HG02970 (cell line): ENCODE data around the gene PRKAR1B.

Experiments
- ATAC-seq: cut with Tn5 transposase; IDR thresholded peaks from one replicate; pipeline ENCODE4 v1.9.1; 2021; ENCODE audit warnings: mild to moderate bottlenecking, moderate library complexity, moderate number of reproducible peaks; ENCODE audit not compliant: unreplicated experiment, low FRiP score

PRKAR1B gene

DNA sequence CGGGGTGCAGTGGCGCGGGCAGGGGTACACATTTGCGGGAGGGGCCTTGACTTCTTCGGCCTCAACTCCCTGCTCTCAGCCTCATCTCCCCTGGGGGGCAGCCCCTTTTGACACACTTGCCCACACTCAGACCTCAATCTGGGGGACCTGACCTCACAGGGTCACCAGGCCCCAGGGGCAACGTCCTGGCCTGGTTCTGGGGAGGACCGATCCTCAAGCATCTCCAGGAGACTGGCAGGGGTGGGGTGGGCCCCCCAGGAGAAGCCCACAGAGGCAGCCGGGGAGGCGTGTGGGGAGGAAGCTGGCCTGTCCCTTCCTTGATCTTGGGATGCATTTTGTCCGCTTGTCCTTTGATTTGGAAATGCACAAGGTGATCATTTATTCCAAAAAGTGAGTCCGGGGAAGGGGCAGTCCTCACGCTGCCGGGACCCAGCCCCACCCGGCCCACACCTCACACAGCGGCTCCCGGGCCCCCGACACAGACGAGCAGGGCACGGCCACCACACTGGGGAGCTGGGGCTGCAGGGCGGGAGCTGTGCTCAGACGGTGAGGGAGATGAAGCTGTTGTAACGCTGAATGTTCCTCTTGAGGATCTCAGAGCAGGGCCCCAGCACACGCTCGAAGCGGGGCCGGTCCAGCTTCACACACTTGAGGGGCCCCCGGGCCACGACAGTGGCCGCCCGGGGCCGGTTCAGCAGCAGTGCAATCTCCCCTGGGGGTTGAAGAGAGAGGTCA, 177.0 kb downstream of the PRKAR1B start:
- no peak for ATAC-seq

DNA sequence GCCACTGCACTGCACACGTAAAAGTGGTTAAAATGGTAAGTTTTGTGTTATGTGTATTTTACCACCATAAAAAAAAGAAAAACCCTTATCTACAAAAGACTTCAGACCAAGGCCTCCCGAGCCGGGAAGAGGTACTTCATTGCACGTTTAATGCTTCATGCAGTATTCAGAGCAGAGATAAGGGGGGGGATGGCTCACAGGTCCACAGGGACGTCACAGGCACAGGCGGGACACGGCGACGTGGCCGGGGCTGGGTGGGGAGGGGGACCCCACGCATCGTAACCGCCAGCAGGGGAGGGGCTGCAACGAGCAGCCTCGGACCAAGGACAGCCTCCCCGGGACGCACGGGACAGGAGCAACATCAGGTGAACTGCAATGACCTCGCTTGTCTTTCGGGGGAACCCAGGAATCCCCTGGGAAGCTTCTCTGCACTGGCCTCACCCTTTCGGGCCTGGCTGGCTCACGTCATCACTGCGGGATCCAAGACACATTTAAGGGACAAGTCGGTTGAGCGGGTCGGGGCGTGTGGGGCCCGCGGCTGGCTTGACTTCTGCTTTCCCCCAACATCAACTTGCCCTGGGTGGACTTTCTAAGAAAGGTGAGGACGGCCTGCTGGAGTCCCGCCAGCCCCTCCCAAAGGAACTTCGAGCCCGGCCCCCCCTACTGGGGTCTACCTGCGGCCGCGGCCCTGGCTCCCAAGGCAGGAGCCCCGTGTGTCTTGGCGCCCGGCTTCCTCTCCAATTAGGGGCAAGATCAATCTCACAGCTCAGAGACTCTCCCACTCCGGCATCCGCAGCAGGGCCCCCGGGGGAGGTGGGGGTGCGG, 177.8 kb downstream of the PRKAR1B start:
- ATAC-seq, result no peak

DNA sequence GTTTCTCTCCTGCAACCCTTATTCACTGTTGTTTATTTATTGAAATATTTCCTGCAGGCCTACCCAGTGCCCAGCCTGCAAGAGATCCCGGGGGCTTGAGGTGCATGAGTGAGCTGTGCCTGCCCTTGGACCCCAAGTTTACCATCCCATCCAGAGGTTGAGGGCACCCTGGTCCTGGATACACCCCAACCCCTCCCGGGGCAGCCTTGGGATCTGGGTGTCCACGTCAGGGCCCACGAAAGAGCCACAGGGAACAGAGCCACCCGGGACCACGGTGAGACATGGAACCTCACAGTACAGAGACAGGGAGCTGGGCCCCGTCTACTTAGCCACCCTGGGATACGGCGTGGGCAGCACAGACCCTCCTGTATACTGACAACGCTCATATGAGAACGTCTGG, 178.7 kb downstream of the PRKAR1B start:
- ATAC-seq, result no peak

DNA sequence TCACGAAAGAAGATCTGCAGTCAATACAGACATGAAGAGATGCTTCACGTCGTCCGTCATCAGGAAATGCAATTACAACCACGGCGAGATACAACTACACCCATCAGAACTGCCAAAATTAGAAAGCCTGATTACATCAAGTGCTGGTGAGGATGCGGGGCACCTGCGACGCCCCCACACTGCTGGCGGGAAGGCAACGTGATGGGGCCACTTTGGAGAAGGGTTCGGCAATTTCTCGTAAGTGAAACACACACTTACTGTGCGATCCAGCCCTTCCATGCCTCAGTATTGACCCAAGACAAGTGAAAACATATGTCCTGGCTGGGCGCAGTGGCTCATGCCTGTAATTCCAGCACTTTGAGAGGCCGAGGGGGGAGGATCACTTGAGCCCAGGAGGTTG, 181.6 kb downstream of the PRKAR1B start:
- no peak for ATAC-seq

DNA sequence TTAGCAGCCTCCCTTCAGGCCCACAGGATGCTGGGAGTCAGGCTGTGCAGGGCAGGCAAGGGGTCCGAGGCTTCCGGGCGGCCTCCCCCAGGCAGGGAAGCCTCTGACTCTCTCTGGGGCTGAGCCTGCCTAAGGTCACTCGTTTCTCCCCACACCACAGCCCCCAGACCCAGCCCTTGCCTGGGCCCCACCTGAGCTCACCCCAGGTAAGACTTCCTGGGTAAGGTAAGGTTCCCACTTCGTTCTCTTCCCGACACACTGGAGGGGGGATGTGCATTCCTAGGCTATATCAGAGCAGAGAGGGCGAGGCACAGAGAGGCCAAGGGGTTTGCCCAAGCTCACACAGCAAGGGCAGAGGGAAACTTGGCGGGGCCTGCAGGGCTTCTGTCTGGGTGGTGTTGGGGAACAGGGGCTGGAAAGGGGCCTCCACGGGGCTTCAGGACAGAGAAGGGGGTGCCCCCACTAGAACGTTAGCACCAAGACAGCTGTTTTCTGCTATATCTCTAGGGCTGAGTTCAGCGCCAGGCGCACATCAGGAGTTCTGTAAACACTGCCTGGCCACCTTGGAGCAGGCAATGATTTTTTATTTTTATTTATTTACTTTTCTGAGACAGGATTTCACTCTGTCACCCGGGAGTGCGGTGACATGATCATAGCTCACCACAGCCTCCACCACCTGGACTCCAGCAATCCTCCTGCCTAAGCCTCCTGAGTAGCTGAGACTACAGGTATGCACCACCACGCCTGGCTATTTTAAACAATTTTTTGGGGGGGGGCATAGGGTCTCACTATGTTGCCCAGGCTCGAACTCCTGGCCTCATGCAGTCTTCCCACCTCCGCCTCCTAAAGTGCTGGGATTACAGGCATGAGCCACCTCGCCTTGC, 182.5 kb downstream of the PRKAR1B start:
- ATAC-seq, result no peak

DNA sequence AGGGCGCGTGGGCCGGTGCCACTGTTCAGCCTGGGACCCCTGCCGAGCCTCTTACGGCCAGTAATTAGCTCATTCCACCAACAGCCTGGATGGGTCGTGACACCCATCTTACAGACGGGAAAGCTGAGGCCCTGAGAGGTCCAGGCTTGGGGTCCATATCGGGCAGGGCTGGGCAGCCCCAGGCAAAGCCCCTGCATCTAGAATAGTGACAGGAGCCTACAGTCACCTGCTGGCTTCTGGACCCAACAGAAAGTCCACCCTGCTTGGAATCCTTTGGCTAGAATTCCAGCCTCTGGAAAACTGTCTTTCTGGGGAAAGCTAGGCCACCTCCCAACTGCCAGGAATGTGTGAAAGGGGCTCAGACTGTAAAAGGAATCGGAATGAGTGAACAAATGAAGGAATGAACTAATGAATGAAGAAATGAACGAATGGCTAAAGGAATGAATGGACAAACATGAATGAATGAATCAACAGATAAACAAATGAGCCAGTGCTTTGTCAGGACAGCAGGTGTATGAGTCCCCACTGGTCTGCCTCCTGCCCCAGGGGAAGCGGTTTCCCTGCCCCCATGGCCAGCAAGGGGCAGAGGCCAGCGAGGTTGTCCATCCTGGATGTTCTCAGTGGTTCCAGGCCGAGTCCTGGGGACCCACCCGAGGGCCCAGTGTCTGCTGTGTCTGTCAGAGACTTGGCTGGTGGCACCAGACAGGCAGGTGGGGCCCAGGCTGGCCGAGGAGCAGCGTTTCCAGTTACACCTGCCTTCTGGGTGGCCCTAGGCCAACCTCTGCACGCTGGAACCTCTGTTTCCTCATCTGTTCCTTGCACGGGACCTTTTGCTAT, 183.4 kb downstream of the PRKAR1B start:
- no peak for ATAC-seq

DNA sequence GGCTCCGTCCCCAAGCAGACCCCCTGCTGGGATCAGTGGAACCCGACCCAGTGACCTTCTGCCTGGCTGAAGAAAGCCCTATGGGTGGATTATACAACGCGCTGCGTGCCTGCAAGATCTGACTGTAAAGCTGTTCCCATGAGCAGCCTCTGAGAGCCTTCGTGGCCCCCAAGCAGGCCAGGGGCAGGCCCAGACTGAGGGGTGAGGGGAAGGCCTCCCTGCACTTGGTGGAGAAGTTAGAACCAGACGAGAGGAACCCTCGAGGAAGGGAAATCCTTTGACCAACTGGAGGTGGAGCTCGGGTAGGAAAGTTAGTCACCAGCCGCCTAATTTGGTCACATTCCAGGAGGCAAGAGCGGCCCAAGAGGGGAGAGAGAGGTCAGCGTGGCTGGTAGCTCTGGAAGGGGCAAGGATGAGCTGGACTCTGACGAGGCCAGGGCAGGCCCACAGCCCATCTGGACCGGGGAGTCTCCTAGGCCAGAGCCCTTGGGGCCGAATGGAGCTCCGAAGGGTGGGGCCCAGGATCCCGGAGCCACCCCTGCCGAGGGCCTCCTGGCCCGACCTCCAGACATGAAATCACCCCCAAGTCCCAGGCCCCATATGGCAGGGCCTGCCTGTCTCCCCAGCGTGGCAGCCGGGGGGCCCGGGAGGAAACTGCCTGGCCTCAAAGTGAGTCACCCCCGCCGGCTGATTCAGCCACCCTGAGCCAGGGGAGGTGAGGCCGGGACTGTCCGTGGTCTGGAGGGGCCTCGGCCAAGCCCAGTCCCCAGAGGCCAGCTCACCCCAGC, 184.2 kb downstream of the PRKAR1B start:
- ATAC-seq, result no peak

DNA sequence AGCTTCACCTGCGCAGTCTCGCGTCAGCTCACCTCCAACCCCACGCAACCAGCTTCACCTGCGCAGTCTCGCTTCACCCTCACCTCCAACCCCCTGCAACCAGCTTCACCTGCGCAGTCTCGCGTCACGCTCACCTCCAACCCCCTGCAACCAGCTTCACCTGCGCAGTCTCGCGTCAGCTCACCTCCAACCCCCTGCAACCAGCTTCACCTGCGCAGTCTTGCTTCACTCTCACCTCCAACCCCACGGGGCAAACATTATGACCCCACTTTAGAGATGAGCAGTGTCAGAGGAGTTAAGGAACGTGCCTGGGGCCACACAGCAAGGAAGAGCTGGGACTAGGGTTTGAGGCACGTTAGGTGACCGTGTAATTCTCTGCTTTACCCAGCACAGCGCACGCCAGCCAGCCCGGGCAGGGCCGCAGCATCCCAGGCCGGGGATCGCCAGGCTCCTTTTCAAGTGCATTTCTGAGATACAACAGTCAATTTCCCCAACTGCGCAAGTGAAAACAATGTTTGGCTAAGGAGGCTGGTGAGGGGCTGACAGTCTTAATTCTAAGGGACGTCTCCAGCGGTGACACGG, 184.9 kb downstream of the PRKAR1B start:
- no peak for ATAC-seq

DNA sequence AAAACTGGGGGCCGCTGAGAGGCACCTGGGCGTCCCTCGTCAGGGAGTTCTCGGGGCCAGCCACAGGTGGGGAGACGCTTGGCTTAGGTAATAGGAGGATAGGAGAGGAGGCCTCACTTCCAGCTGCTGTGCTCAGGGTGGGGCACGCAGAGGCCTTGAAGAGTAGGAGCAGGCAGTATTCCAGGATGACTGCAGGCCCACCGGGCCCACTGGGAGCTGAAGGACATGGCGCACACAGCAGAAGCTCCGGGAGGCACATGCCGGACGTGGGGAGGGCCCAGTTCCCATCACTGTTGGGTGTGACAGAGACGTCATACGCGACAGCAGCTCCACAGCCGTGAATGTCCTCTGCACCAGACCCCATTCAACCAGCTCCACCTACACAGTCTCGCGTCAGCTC, 185.4 kb downstream of the PRKAR1B start:
- no peak for ATAC-seq

DNA sequence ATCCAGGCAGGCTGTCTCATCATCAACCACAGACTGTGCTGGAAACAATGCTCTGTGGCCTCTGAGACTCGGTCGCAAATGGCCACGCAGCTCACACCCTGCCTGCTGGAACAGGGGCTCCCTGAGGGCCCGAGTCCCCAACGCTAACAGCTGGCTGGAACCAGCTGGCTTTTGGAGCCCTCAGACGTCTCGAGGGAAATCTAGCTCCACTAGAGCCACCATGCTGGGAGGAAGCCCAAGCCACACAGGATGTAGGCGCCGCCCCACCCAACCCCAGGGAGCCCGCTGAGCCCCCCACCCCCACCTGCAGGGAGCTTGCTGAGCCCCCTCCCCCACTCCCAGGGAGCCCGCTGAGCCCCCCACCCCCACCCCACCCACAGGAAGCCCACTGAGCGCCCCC, 186.1 kb downstream of the PRKAR1B start:
- no peak for ATAC-seq

DNA sequence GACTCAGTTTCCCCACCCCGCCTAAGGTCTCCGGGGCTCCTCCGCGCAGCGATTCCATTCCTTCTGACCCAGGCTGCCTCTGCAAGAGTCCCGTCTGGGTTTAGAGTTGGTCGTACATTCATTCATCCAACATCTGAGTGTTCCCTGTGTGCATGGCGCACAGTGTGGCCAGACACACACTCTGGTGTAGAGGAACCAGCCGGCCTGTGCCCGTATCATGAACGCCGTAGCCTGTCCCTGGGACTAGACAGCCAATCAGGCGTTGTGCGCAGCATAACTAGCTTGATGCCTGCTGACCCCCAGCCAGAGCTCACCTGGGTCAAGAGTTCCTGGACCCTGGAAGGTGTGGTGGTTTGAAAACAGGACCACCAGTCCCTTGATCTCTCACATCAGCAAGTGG, 186.5 kb downstream of the PRKAR1B start:
- ATAC-seq, result no peak

DNA sequence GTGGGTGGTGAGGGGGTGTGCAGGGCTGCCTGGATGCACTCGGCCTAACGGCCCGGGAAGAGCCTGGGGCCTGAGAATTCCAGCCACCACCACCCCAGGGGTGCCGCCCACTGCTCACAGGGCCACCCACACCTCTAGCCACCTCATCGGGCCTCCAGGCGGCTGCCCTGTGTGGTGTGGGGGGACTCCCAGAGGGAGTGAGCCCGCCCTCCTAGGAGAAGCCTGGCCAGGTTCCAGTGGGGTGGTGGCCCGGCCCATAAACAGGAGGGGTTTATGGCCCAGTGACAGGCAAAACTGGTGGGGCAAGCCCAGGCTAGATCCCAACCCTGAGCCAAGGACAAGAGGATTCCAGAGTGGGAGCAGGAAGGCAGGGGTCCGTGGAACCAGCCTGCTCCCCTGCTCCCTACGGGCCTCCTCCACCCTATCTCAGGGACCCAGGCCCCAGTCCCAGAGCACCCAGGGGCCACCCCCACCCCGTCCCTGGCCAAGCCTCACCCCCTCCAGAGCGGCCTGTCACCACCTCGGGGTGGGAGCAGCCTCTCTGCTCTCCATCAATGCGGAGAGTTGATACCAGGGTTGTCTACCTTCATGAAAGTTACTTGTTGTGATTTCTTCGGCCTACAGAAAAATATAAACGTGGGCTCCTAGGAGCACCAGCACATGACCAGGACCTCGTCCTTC, 187.2 kb downstream of the PRKAR1B start:
- ATAC-seq, result no peak

DNA sequence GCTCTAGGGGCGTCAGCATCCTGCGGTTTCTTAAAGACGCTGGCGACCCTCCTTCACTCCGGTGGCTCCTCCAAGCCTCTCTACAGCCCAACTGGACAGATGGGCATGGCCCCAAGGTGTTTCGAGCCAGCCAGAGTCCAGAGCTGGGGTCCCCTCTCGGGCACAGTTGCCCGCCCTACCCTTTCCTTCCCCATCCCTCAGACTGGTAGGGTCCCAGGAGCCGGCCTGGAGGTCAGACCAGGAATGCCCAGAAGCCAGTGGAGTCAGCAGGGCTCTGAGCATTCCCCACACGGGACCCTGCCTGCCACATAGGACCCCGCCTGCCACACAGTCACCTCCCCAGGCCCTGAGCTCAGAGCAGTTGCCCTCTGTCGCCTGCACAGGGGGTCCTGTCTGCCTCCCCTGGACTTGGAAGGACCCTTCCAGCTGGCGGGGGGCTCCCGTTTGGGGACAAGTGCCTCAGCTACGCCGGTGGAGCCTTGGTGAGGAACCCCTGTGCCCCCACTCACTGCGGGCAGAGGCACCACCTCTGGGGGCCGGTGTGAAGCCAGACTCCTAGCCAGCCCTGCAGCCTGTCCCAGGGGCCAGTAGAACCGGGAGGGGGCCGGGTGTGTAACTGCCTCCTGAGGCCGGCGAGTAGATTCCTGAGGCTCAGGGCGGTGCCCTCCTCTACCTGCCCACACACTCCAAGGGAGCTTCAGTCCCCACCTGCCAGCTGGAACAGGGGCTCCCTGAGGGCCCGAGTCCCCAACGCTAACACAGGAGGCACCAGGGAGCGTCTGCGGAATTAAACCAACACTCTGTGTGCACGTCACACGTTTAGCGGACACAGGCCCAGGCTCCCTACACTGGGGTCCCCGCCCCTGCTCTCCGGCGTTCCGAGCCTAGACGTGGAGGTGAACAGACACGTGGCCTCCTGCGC, 188.1 kb downstream of the PRKAR1B start:
- no peak for ATAC-seq

DNA sequence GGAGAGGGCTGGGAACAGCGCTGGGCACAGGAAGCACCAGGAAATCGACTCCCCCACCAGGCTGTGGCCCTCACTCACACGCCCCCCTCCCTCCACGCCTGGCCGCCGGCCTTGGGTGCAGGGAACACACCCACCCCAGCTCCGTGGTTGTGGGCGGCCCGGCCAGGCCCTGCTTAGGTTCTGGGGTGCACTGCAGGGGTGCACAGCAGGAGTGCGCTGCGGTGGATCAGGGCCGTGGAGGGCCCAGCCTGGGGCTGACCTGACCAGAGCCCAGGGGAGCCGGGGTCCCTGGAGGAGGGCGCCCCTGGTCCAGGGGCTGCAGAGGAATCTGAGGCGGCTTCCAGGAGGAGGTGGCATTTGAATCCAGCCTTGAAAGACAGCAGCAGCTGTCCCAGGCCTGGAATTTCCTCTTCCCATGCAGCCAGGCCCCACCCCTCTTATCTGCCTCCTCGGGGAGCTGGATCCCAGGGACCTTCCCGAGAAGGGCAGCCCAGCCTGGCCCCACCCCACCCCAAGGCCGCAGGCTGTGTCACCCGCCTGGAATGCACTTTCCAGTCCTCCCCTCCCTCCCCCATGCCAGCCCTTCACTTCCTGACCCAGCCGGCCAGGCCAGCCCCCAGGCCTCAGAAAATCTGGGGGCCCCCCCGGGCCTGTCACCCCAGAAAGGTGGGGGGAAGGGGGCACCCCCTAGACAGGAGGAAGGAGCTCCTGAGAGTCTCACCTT, 189.0 kb downstream of the PRKAR1B start:
- no peak for ATAC-seq

DNA sequence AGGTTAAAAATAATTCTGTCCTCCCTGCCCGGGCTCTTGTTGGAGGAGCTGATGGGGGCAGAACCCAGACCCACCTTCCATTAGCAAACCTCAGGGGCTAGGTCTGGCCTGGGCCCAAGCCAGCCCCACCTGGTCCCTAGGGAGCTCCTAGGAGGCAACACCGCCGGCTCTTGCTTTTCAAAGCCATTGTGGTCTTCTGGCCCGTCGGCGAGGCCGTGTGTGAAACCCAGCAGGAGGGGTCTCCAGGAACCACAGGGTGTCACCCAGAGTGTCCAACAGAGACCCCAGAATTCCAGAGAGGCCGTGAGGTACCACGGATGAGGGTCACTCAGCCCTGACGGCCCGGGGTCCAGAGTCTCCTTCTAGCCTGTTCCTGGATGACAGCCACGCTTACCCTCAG, 190.8 kb downstream of the PRKAR1B start:
- ATAC-seq, result no peak

DNA sequence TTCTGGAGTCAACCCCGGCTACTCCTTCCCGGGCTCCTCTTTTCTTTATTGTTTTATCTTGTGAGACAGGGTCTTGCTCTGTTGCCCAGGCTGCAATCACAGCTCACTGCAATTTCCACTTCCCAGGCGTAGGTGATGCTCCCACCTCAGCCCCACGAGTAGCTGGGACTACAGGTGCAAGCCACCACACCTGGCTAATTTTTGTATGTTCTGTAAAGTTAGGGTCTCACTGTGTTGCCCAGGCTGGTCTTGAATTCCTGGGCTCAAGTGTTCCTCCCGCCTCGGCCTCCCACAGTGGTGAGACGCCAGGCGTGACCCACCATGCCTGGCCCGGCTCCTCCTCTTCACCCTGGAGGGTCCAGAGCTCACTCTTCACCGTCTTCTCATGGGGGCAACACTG, 192.1 kb downstream of the PRKAR1B start:
- ATAC-seq, result no peak

DNA sequence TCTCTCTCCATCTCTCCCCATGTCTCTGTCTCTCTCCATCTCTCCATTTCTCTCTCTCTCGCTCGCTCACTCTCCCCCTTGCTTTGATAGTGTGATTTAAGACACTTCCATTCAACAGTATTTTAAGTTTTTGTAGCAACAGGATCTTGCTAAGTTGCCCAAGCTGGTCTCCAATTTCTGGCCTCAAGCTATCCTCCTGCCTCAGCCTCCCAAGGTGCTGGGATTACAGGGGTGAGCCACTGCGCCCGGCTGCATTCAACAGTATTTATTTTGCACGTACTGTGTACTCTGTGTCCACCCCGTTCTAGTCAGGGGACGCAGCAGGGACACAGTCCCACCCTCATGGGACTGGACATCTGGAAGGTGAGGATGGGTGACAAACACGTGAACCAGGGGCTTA, 193.0 kb downstream of the PRKAR1B start:
- ATAC-seq, result no peak
